Measurements from ENCODE around the gene PODXL2.

Gene PODXL2

GRCh38 chr3:127606086-127606805 is 22.7 kb upstream of the PODXL2 start:
- DNase-seq (ENCODE audit: low spot score), result no peak

- DNase-seq (ENCODE audit: low spot score), result no peak
Observed at GRCh38 chr3:127606981-127607595, 21.9 kb upstream of the PODXL2 start.

DNA sequence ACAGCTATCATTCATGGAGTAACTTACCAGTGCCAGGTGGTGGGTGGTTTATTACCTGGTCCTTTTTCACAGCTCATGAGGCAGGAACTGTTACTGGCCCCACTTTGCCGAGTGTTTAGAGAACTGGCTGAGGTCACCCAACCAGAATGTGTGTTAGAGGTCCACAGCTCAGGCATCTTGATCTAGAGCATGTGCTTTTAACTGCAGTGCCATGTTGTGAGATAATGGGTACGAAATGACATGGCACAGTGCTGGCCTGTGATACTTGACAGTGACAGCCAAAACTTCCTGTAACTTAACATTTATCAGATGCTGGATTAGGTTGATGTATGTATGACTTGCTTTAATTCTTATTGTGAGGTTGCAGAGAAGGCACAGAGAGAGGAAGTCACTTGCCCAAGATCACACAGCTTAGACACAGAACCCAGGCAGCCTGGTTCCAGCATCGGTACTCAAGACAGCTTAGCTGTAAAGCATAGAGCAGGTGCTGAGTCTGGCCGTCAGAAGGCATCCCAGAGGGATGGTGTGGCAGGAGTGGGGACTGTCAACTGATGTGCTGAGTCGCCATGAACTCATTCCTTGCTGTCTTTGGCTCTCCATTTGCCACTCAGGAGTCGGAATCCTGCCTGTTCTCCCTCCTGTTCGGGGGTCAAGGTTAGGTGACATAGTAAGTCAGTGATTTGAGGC is 21.2 kb upstream of the PODXL2 start:
- DNase-seq (ENCODE audit: low spot score), result no peak

DNA sequence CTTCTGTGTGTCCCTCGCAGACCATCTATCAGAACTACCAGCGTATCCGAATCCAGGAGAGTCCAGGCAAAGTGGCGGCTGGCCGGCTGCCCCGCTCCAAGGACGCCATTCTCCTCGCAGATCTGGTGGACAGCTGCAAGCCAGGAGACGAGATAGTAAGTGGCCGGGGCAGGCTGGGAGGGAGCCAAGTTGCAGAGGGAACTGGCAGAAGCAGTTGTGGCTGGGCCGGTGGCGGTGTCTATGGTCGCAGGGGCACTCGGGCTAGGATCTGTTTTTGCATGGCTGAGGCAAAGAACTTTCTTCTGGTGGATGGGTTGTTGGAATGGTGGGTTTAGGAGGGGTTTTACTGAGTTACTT is 20.6 kb upstream of the PODXL2 start:
- DNase-seq (ENCODE audit: low spot score), result no peak

DNA sequence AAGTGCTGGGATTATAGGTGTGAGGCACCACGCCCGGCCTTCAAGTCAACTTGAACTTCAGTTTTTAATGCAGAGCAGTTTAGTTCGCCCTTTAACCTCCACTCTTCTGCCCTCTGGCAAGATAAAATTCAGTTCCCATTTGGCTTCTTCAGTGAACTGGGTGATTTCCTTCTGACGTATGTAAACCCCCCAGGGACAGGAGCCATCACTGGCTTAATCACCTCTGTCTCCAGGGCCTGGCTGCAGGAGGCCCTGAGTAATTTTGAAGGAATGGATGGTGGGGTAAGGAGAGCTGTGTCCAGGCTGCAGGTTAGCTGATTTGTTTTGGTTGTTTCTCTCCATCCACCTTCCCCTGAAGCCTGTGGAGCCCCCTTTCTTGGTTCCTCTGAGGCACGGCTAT is 18.9 kb upstream of the PODXL2 start:
- DNase-seq (ENCODE audit: low spot score), result no peak

- no peak for DNase-seq (ENCODE audit: low spot score)
Observed at GRCh38 chr3:127611251-127611650, 17.7 kb upstream of the PODXL2 start.

- peak; percentile 70 for DNase-seq (ENCODE audit: low spot score)
Observed at GRCh38 chr3:127612966-127613365, 16.0 kb upstream of the PODXL2 start.

DNA sequence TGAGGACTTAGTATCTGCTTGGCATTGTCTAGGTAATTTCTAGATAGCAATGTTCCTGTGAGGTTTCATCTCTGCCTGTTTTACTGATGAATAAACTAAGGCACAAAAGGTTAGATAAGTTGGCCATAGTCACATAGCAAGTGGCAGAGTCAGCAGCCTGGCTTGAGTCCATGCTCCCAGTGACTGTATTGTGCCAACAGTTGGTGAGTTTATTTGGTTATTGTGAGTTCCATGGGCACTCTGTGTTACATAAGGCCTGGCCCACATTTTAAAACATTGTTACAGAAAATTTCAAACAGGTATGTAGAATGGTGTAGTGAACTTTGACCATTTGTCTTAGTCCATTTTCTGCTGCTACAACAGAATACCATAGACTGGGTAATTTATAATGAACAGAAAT is 15.6 kb upstream of the PODXL2 start:
- peak; percentile 71 for DNase-seq (ENCODE audit: low spot score)

- no peak for DNase-seq (ENCODE audit: low spot score)
Observed at GRCh38 chr3:127614928-127615589, 13.9 kb upstream of the PODXL2 start.

DNA sequence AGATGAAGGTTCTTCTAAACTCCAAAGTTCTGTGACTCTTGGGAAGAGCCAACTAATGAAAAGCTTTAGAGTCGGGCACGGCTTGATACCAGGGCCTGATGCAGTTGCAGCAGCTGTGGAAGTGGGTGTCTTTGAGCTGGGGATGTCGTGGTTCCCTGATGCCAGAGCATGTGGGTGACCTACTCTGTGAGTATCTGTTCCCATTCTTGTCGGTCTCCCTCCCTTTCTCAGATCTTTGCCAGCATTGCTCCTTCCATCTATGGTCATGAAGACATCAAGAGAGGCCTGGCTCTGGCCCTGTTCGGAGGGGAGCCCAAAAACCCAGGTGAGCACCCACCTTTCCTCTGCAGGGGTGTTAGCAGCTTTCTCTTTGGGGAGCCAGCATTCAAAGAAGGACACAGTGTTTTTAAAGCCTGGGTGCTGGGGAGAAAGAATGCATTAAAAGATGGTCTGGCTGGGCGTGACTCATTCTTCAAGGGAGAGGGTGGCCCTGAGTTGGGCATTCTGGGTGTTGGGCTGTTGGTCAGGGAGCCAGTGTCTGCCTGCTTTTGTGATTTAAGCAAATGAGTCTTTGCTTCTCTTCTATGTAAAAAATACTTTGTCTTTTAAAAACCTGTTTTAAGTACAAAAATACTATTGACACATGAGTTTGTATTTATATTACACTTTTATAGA is 13.2 kb upstream of the PODXL2 start:
- no peak for DNase-seq (ENCODE audit: low spot score)

DNA sequence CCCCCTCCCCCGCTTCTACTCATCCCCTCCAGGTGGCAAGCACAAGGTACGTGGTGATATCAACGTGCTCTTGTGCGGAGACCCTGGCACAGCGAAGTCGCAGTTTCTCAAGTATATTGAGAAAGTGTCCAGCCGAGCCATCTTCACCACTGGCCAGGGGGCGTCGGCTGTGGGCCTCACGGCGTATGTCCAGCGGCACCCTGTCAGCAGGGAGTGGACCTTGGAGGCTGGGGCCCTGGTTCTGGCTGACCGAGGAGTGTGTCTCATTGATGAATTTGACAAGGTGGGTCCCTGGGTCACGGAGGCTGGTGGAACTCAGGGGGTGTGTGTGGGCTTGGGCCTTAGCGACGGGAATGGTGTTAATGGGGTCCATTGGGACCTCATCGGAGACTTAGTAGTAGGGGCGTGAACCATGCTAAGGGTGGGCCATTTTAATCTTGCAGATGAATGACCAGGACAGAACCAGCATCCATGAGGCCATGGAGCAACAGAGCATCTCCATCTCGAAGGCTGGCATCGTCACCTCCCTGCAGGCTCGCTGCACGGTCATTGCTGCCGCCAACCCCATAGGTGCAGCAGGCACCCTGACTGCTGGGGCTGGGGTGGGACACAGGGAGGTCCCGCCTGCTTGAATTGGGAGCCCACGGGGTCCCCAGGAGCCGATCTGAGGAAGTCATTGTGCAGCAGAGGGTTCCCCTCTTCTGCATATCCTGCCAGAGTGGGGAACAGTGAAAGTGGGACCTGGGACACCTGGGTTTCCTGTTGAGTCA is 12.0 kb upstream of the PODXL2 start:
- DNase-seq (ENCODE audit: low spot score), result no peak

DNA sequence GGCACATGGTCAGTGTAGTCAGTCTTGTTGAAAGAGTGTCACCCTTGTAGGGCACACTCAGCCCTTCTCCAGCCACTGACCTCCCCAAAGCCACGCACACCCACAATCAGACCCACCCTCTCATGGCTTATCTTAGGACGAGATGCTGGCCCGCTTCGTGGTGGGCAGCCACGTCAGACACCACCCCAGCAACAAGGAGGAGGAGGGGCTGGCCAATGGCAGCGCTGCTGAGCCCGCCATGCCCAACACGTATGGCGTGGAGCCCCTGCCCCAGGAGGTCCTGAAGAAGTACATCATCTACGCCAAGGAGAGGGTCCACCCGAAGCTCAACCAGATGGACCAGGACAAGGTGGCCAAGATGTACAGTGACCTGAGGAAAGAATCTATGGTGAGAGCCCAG is 10.1 kb upstream of the PODXL2 start:
- DNase-seq (ENCODE audit: low spot score), result no peak

GRCh38 chr3:127620637-127621375 is 8.2 kb upstream of the PODXL2 start:
- no peak for DNase-seq (ENCODE audit: low spot score)

DNA sequence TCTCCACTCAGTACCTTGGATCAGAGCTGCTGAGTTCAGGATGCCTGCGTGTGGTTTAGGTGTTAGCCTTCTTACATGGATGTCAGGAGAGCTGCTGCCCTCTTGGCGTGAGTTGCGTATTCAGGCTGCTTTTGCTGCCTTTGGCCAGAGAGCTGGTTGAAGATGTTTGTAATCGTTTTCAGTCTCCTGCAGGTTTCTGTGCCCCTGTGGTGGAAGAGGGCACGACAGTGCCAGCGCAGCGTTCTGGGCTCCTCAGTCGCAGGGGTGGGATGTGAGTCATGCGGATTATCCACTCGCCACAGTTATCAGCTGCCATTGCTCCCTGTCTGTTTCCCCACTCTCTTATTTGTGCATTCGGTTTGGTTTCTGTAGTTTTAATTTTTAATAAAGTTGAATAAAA is 7.0 kb upstream of the PODXL2 start:
- DNase-seq (ENCODE audit: low spot score), result no peak

DNA sequence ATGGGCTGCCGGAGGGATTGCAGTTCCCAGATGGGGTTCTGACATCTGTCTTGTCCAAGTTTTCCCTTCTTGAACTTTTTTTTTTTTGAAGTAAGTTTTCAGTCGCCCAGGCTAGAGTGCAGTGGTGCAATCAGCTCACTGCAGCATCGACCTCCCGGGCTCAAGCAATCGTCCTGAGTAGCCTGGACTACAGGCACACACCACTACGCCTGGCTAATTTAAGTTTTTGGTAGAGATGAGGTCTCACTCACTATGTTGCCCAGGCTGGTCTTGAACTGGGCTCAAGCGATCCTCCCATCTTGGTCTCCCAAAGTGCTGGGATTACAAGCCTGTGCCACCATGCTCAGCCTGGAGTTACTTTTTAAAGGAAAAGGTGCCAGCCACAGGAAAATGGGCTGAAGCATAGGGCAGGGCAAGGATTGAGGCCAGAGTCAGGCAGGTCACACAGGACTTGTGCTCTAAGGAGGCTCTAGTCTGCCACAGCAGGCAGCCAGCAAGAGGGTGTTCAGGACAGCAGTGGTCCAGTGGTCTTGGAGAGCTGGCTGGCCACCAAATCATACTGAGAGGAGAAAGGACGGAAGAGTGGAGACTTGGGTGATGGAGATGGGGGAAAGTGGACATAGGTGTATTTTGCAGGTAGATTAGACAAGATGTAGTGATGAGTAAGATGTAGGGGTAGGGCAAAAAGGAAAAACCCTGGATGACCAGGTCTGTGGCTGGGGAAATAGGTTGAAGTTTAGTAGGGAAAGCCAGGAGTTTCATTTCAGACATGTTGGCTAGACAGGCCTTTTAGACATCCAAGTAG is 6.0 kb upstream of the PODXL2 start:
- no peak for DNase-seq (ENCODE audit: low spot score)

DNA sequence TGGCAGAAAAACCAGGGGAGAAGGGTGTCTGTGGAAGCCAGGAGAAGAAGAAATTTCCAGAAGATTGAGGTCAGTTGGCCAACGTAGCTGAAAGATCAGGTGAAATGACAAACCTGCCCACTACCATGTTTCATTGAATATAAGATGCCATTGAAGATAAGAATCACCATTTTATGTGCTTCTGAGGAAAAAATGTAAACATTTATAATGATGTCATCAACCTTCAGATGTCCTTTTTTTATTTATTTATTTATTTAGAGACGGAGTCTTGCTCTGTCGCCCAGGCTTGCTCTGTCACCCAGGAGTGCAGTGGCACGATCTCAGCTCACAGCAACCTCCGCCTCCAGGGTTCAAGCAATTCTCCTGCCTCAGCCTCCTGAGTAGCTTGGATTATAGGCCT is 4.9 kb upstream of the PODXL2 start:
- no peak for DNase-seq (ENCODE audit: low spot score)

DNA sequence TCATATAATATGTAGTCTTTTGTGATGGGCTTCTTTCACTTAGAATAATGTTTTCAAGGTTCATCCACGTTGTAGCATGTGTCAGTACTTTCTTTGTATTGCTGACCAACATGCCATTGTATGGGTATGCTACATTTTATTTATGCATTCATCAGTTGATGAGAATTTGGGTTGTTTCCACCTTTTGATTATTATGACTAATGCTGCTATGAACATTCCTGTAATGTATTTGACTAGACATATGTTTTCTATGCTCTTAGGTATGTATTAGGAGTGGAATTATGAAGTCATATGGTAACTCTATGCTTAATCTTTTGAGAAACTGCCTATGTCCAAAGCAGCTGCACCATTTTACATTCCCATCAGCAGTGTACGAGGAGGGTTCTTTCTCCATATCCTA is 3.2 kb upstream of the PODXL2 start:
- no peak for DNase-seq (ENCODE audit: low spot score)

DNA sequence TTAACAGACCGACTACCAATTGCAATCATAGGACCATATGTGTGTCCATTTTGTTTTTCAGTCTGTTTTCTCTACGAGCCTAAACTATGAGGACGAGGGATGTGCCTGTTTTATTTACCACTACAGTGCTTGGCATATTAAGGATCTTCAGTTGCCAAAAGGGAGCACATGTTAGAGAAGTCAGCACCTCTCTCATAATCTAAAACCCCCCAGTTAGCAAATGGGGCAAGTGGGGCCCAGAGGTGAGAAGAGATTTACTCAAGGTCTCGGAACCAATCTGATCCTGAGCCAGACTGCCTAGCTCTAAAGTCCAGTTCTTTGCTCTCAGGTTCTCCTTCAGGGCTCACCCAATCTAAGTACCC is 578 bp upstream of the PODXL2 start:
- no peak for DNase-seq (ENCODE audit: low spot score)

GRCh38 chr3:127629467-127630403 is 750 bp downstream of the PODXL2 start:
- peak; percentile 37 for DNase-seq (ENCODE audit: low spot score)

Measured in cerebellar cortex (tissue), 1 donor.